Measurements from ENCODE around the gene PDIA4.
"Not testable (repeated sequence)": the region's sequence is repeated elsewhere in the genome, so short reads cannot be mapped to it uniquely, and the experiment has no call there.

PDIA4 gene

GRCh38 chr7:149004405-149005370 lies 23.6 kb downstream of the PDIA4 start:
- in situ Hi-C loops (cut with MboI; ENCODE audit: low sequenced_read_pairs): no loop called here

- in situ Hi-C loops (cut with MboI; ENCODE audit: low sequenced_read_pairs): no loop called here
Measured at GRCh38 chr7:149003560-149004305, 24.6 kb downstream of the PDIA4 start.

GRCh38 chr7:149003018-149003417 lies 25.3 kb downstream of the PDIA4 start:
- in situ Hi-C loops (cut with MboI; ENCODE audit: low sequenced_read_pairs): no loop called here

- in situ Hi-C loops (cut with MboI; ENCODE audit: low sequenced_read_pairs): no loop called here
Measured at GRCh38 chr7:149002604-149003003, 25.7 kb downstream of the PDIA4 start.

- in situ Hi-C loops (cut with MboI; ENCODE audit: low sequenced_read_pairs): no loop called here
Measured at GRCh38 chr7:149001427-149002068, 26.8 kb downstream of the PDIA4 start.

- in situ Hi-C loops (cut with MboI; ENCODE audit: low sequenced_read_pairs): no loop called here
Measured at GRCh38 chr7:149000961-149001360, 27.3 kb downstream of the PDIA4 start.

GRCh38 chr7:148999192-148999591 lies 29.1 kb downstream of the PDIA4 start:
- in situ Hi-C loops (cut with MboI; ENCODE audit: low sequenced_read_pairs): no loop called here

- in situ Hi-C loops (cut with MboI; ENCODE audit: low sequenced_read_pairs): no loop called here
Measured at GRCh38 chr7:148997497-148997896, 30.8 kb downstream of the PDIA4 start.

- in situ Hi-C loops (cut with MboI; ENCODE audit: low sequenced_read_pairs): no loop called here
Measured at GRCh38 chr7:148994576-148994975, 33.7 kb downstream of the PDIA4 start.

GRCh38 chr7:148993193-148993592 lies 35.1 kb downstream of the PDIA4 start:
- in situ Hi-C loops (cut with MboI; ENCODE audit: low sequenced_read_pairs): no loop called here

GRCh38 chr7:148991536-148991935 lies 36.8 kb downstream of the PDIA4 start:
- in situ Hi-C loops (cut with MboI; ENCODE audit: low sequenced_read_pairs): no loop called here

GRCh38 chr7:148987751-148988512 lies 40.4 kb downstream of the PDIA4 start:
- in situ Hi-C loops (cut with MboI; ENCODE audit: low sequenced_read_pairs): no loop called here

GRCh38 chr7:148987010-148987750 lies 41.1 kb downstream of the PDIA4 start:
- in situ Hi-C loops (cut with MboI; ENCODE audit: low sequenced_read_pairs): no loop called here

- in situ Hi-C loops (cut with MboI; ENCODE audit: low sequenced_read_pairs): no loop called here
Measured at GRCh38 chr7:148986742-148987009, 41.6 kb downstream of the PDIA4 start.

GRCh38 chr7:148983200-148984146 lies 44.8 kb downstream of the PDIA4 start:
- in situ Hi-C loops (cut with MboI; ENCODE audit: low sequenced_read_pairs): no loop called here

- in situ Hi-C loops (cut with MboI; ENCODE audit: low sequenced_read_pairs): no loop called here
Measured at GRCh38 chr7:148982654-148983199, 45.6 kb downstream of the PDIA4 start.

GRCh38 chr7:148979827-148980226 lies 48.5 kb downstream of the PDIA4 start:
- in situ Hi-C loops (cut with MboI; ENCODE audit: low sequenced_read_pairs): no loop called here

GRCh38 chr7:148979072-148979471 lies 49.2 kb downstream of the PDIA4 start:
- in situ Hi-C loops (cut with MboI; ENCODE audit: low sequenced_read_pairs): not testable (repeated sequence)

- in situ Hi-C loops (cut with MboI; ENCODE audit: low sequenced_read_pairs): no loop called here
Measured at GRCh38 chr7:148978091-148978490, 50.2 kb downstream of the PDIA4 start.

All from HL-60/S4 treated with retinoic acid at 250 ng/mL for 4 days and 3 days (cell line).